T-cell (primary cell): ENCODE measurements around the gene POGZ. TPM values are rescaled to one million over a fixed set of nuclear protein-coding genes. Genes with fewer than 3 reads are reported as not detected.
"Not testable (repeated sequence)": the region's sequence is repeated elsewhere in the genome, so short reads cannot be mapped to it uniquely, and the experiment has no call there.

Experiments
- ATAC-seq, 4 experiments: fragments of 200-7000 bp in 3 of 4; fragments of 150-1000 bp in 1 of 4; cut with Tn5 transposase; replicated peaks in 1 of 4; 1 replicate in 3 of 4; 2 replicates in 1 of 4; pipeline ENCODE4 v1.10.0; 2021; ENCODE audit warnings: moderate library complexity in 3 of 4, mild to moderate bottlenecking in 2 of 4, moderate number of reproducible peaks in 1 of 4
- CTCF ChIA-PET, 2 donors: fragments of 300-600 bp; sonication (Branson Sonifier 250); formaldehyde crosslinking; loops; one replicate each; lab custom pipeline; 2022; ENCODE audit warnings: antibody characterized with exemption in 2 of 2; lab: Charles Lee
- POLR2A ChIA-PET, 2 donors: fragments of 300-600 bp; sonication (Branson Sonifier 250); formaldehyde crosslinking; loops; one replicate each; lab custom pipeline; 2022; ENCODE audit warnings: antibody characterized with exemption in 2 of 2; lab: Charles Lee
- DNase-seq, 35 experiments: peaks; one replicate each; pipeline versions ENCODE4 v3.0.0 to v3.0.0-alpha.2; 2013 to 2023
- H3K27ac ChIP-seq: one replicate; pipeline ENCODE4 v1.5.1; 2013; ENCODE audit warnings: low read length
- H3K27me3 ChIP-seq, 2 experiments: replicated peaks in 1 of 2; 1 replicate in 1 of 2; 2 replicates in 1 of 2; pipeline versions ENCODE4 v1.6.1 to v1.7.0; 2013; ENCODE audit warnings: low read length in 1 of 2, mixed read lengths in 1 of 2; ENCODE audit not compliant: control insufficient read depth in 2 of 2, insufficient read depth in 2 of 2; ENCODE audit errors: extremely low read depth in 1 of 2
- H3K36me3 ChIP-seq, 2 donors: 1 replicate in 1 of 2; 2 replicates in 1 of 2; pipeline versions ENCODE4 v1.6.1 to v1.7.0; 2013; ENCODE audit warnings: low read length in 1 of 2; ENCODE audit not compliant: control insufficient read depth in 2 of 2, insufficient read depth in 1 of 2; ENCODE audit errors: extremely low read depth in 1 of 2
- H3K4me1 ChIP-seq, 2 experiments: 1 replicate in 1 of 2; 2 replicates in 1 of 2; pipeline versions ENCODE4 v1.6.1 to v1.7.0; 2013; ENCODE audit warnings: low read length in 2 of 2, mixed read lengths in 1 of 2; ENCODE audit not compliant: insufficient read depth in 2 of 2, control insufficient read depth in 1 of 2; ENCODE audit errors: extremely low read depth in 1 of 2
- H3K4me3 ChIP-seq, 2 donors: 1 replicate in 1 of 2; 2 replicates in 1 of 2; pipeline versions ENCODE4 v1.5.1 to v1.7.0; 2013; ENCODE audit warnings: mild to moderate bottlenecking in 2 of 2, low read length in 1 of 2, moderate library complexity in 1 of 2; ENCODE audit not compliant: control insufficient read depth in 1 of 2; ENCODE audit errors: extremely low read depth in 1 of 2
- H3K9me3 ChIP-seq: 2 replicates; pipeline ENCODE4 v1.7.0; 2013
- H3K27ac Mint-ChIP-seq, 2 donors: one replicate each; pipeline ENCODE4 v1.8.0; 2020 to 2021; ENCODE audit warnings: mild to moderate bottlenecking in 2 of 2, mixed read lengths in 2 of 2
- H3K27me3 Mint-ChIP-seq, 2 donors: one replicate each; pipeline ENCODE4 v1.8.0; 2021 to 2022; ENCODE audit warnings: mixed read lengths in 2 of 2
- H3K36me3 Mint-ChIP-seq: one replicate; pipeline ENCODE4 v1.8.0; 2021; ENCODE audit warnings: mixed read lengths
- H3K4me1 Mint-ChIP-seq, 3 donors: one replicate each; pipeline ENCODE4 v1.8.0; 2020 to 2022; ENCODE audit warnings: mixed read lengths in 3 of 3, mild to moderate bottlenecking in 1 of 3
- H3K4me3 Mint-ChIP-seq, 3 donors: one replicate each; pipeline ENCODE4 v1.8.0; 2020 to 2022; ENCODE audit warnings: mild to moderate bottlenecking in 3 of 3, mixed read lengths in 3 of 3, moderate library complexity in 3 of 3
- H3K9me3 Mint-ChIP-seq, 3 donors: one replicate each; pipeline ENCODE4 v1.8.0; 2020 to 2022; ENCODE audit warnings: mixed read lengths in 3 of 3
- WGBS: methylation state at CpG from one replicate; pipeline ENCODE4 v1.1.5; 2013; ENCODE audit warnings: missing lambda C conversion rate; ENCODE audit not compliant: insufficient coverage; 5-methylcytosine and 5-hydroxymethylcytosine counted together
- total RNA-seq, 35 experiments: library from RNA in 6 of 35; stranded (reverse) in 6 of 35; fragments of 120-200 nt in 1 of 35; gene quantifications; one replicate each; pipeline versions ENCODE4 v1.2.1 to v1.2.4 and lab custom pipeline; 2013 to 2026

Gene POGZ
- total RNA-seq, 5 donors from 2014 or later (not counting 1 experiment from before 2014, with no cell fraction given) = 93.8 to 133 (median 96.7) TPM

GRCh38 chr1:151401125-151401788 lies 58.0 kb downstream of the POGZ start:
- ChIA-PET POLR2A (interaction anchor here in 1 of 2 donors (0.6 to 0.7 kb wide), 2 partner anchors 10 to 36 kb away, joined by 3 to 4 read pairs; no protein-coding TSS in a partner anchor), CTCF (interaction anchor here in 1 of 2 donors (1.3 kb wide), 1 partner anchor 60 kb away, joined by 4 read pairs; no protein-coding TSS in a partner anchor)
- no peaks in the 10 kb centered on the region for H3K9me3 Mint-ChIP-seq
- H3K27me3 Mint-ChIP-seq = no peaks in the 10 kb centered on the region
- peaks cover 9 to 50% of the 10 kb centered on the region in 2 donors for H3K36me3 ChIP-seq
- H3K4me1 ChIP-seq = peaks cover 13 to 17% of the 10 kb centered on the region in 2 experiments
- H3K27ac Mint-ChIP-seq = peak overlapping the region; percentile 95 to 98
- H3K4me3 Mint-ChIP-seq = peak overlapping the region; percentile 89 to 100 (median 97)
- H3K4me3 ChIP-seq = no peak overlapping the region
- 98% methylated on average over 9 of the region's 13 CpGs for WGBS
- peaks cover 47% of the 10 kb centered on the region for H3K36me3 Mint-ChIP-seq
- no peaks in the 10 kb centered on the region for H3K9me3 ChIP-seq
- no peak overlapping the region for H3K27ac ChIP-seq
- no peak for DNase-seq
- no peak for ATAC-seq
- no peaks in the 10 kb centered on the region for H3K27me3 ChIP-seq
- peaks cover 28 to 32% (median 32%) of the 10 kb centered on the region in 3 donors for H3K4me1 Mint-ChIP-seq

- under 1% methylated on average over 50 of the region's 63 CpGs for WGBS
- Mint-ChIP-seq H3K27ac (peak within 1 kb of the TSS; percentile 95 to 98), H3K9me3 (no peaks in the 10 kb centered on the region), H3K4me1 (peaks cover 28 to 32% (median 32%) of the 10 kb centered on the region in 3 donors), H3K36me3 (peaks cover 36% of the 10 kb centered on the region), H3K27me3 (no peaks in the 10 kb centered on the region), H3K4me3 (peak within 1 kb of the TSS; percentile 89 to 100 (median 97))
- DNase-seq (peak; percentile 59 to 95 (median 81)), ATAC-seq (peak; percentile 93 to 95 (median 94))
- Histone ChIP-seq H3K9me3 (no peaks in the 10 kb centered on the region), H3K27me3 (no peaks in the 10 kb centered on the region), H3K4me1 (peaks cover 13 to 17% of the 10 kb centered on the region in 2 experiments), H3K4me3 (peak within 1 kb of the TSS; percentile 70 to 72), H3K27ac (peak within 1 kb of the TSS; percentile 94), H3K36me3 (peaks cover 9 to 33% of the 10 kb centered on the region in 2 donors)
- CTCF ChIA-PET = interaction anchor here (0.7 to 1.7 kb wide), 7 partner anchors 54 to 425 kb away, joined by 3 to 5 read pairs (median 3); partner anchors contain the start of genes CERS2 (in 1 of the 2) and PI4KB (in 1 of the 2)
- POLR2A ChIA-PET = interaction anchor here (0.6 to 1.3 kb wide), 7 partner anchors 60 to 440 kb away, joined by 3 to 8 read pairs (median 4); partner anchors contain the start of gene PI4KB (in 1 of the 2)
These were observed 59.7 kb downstream of the POGZ start, which contains the start of gene PSMB4 for GRCh38 chr1:151399324-151400171. PSMB4 (plus strand) TSS chr1:151399573; CDS start chr1:151399588, 15 bp downstream.

DNA sequence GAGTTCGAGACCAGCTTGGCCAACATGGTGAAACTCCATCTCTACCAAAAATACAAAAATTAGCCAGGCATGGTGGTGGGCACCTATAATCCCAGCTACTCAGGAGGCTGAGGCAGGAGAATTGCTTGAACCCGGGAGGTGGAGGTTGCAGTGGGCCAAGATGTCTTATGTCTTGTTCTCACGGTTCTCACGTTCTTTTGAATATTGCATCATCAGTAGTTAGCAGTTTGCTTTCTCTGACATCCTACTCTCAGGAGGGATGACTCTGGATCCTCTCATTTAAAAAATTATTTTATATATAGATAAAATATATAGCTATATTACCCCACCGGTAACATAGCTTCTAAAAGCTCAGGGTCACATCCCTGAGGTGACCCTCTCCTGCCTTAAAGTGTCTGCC lies 63.0 kb downstream of the POGZ start:
- POLR2A ChIA-PET = interaction anchor here in 1 of 2 donors (0.6 kb wide), 2 partner anchors 46 to 363 kb away, joined by 4 to 7 read pairs; no protein-coding TSS in a partner anchor
- H3K4me1 ChIP-seq = peaks cover 13 to 17% of the 10 kb centered on the region in 2 experiments
- peaks cover 7 to 11% of the 10 kb centered on the region in 2 donors for H3K36me3 ChIP-seq
- H3K4me3 ChIP-seq, H3K27ac ChIP-seq, H3K27me3 ChIP-seq, H3K27me3 Mint-ChIP-seq, H3K9me3 ChIP-seq, H3K4me3 Mint-ChIP-seq, H3K9me3 Mint-ChIP-seq, H3K27ac Mint-ChIP-seq, ATAC-seq, DNase-seq, CTCF ChIA-PET: not testable (repeated sequence)
- WGBS = no CpG with 5 or more reads among the region's 5 CpGs
- Mint-ChIP-seq H3K36me3 (peaks cover 15% of the 10 kb centered on the region), H3K4me1 (peaks cover 20 to 25% (median 23%) of the 10 kb centered on the region in 3 donors)

DNA sequence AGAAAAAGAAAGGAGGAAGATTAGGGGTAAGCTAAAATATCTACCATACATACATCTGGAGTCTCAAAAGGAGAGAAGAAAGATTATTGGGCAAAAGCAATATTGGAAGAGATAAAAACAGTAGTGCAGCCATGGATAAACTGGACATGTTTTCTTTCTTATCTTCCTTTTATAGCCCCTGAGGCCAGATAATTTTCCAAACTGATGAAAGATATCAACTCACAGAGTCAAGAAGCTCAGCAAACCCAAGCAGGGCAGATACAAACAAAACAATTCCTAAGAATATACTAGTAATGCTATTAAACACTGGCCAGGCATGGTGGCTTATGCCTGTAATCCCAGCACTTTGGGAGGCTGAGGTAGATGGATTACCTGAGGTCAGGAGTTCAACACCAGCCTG lies 65.7 kb downstream of the POGZ start:
- H3K27ac ChIP-seq = no peak overlapping the region
- Mint-ChIP-seq H3K36me3 (no peaks in the 10 kb centered on the region), H3K9me3 (no peaks in the 10 kb centered on the region), H3K4me3 (no peak overlapping the region), H3K4me1 (peaks cover 0 to 4% (median 0%) of the 10 kb centered on the region in 3 donors), H3K27me3 (peaks cover 0 to 2% of the 10 kb centered on the region in 2 donors), H3K27ac (no peak overlapping the region)
- peaks cover 0 to 8% of the 10 kb centered on the region in 2 experiments for H3K27me3 ChIP-seq
- ChIA-PET POLR2A (no interaction called here), CTCF (no interaction called here)
- ATAC-seq (no peak), DNase-seq (no peak)
- no peaks in the 10 kb centered on the region for H3K9me3 ChIP-seq
- H3K4me1 ChIP-seq = peaks cover under 1 to 2% of the 10 kb centered on the region in 2 experiments
- H3K4me3 ChIP-seq = no peak overlapping the region
- no peaks in the 10 kb centered on the region for H3K36me3 ChIP-seq

- Mint-ChIP-seq H3K9me3 (no peaks in the 10 kb centered on the region), H3K4me1 (no peaks in the 10 kb centered on the region), H3K4me3 (no peak overlapping the region), H3K27ac (no peak overlapping the region), H3K36me3 (no peaks in the 10 kb centered on the region), H3K27me3 (peaks cover 0 to 2% of the 10 kb centered on the region in 2 donors)
- WGBS = no CpG with 5 or more reads among the region's 3 CpGs
- ChIA-PET CTCF (interaction anchor here in 1 of 2 donors (0.5 kb wide), 1 partner anchor 15 kb away, joined by 4 read pairs; no protein-coding TSS in a partner anchor), POLR2A (no interaction called here)
- ATAC-seq (no peak), DNase-seq (no peak)
- no peaks in the 10 kb centered on the region for H3K4me1 ChIP-seq
- peaks cover 0 to 8% of the 10 kb centered on the region in 2 experiments for H3K27me3 ChIP-seq
- H3K4me3 ChIP-seq = no peak overlapping the region
- H3K9me3 ChIP-seq = no peaks in the 10 kb centered on the region
- H3K27ac ChIP-seq = no peak overlapping the region
- no peaks in the 10 kb centered on the region for H3K36me3 ChIP-seq
These were observed 68.2 kb downstream of the POGZ start for GRCh38 chr1:151391079-151391563.
